ENCODE data around the gene IL23R.

IL23R gene

DNA sequence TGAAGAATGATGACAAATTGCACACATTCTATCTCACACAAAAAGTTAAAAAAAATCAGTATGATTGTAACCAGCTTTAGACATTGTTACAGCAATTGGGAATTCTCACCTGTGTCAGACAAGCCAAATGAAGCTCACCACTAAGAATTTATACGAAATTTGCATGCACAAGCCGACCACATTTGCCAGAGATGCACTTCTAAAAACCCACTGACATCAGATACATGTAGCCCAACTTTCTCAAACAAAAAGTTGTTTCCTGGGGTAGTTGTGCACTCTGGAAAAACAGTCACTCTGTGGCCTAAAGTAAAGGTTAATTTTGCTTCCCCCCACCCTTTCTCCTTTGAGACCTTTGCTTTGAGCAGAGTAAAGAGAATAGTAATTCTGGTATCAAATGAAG, 73.5 kb downstream of the IL23R start:
- DNase-seq (ENCODE audit: low read depth) = no peak

- DNase-seq (ENCODE audit: low read depth) = no peak
Measured at GRCh38 chr1:67241200-67241746, 75.0 kb downstream of the IL23R start.

GRCh38 chr1:67242016-67242415, 75.8 kb downstream of the IL23R start:
- no peak for DNase-seq (ENCODE audit: low read depth)

- DNase-seq (ENCODE audit: low read depth) = no peak
Measured at GRCh38 chr1:67250051-67250653, 83.9 kb downstream of the IL23R start.

DNA sequence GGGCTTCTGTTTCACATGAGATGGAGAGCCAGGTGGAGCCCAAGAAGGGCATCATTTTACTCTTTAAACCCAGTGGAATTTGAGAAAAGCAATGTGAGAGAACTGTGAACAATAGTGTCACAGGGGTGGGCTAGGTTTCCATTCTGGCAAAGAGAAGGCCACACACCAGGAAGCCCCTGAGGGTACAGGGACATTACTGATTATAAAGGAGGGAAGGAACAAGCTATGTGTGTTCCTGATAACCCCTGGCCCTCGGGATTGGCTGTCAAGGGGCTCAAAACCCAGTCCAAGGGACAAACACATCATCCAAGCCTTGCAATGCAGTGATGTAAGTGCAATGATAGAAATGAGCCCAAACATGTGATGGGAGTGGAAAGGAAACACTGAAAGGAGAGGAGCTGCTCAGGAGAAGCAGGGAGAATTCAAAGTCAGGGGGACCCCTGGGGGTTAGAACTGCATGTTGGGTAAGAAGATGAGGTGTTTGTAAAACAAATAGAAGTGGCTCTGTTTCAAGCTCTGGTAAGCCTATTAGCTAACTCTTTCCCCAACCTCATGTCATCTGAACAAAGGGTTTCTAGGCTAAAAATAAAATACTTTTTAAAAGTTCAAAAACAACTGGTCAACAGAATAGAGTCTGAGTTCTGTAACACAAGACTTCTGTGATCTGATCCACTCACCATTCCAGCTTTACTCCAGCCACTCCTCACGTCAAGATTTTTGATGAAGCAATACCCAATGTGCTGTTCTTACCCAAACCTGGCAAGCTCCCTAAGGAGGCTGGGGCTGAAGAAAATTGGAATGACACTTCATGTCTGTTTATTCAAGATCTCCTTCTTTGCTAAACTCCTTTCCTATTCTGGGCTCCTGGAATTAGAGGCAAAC, 90.3 kb downstream of the IL23R start:
- no peak for DNase-seq (ENCODE audit: low read depth)

GRCh38 chr1:67257173-67257535, 90.9 kb downstream of the IL23R start:
- DNase-seq (ENCODE audit: low read depth) = no peak

DNA sequence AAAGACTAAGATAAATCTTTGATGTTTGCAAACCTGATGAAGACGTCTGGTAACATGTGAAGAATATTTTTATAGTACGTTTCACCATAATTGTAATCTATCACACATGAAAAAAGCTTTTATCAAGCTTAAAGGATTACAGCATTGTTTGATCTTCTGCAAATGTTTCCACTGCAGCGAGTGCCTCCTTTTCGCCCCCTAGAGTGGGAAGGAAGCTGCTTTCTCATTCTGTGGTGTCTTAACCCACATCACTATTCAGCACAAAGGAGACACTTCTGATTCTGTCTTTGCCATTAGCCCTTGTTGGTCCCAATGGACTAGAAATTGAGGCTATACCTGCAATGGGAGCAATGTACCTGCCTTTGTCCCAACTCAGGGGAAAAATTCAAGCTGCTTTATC, 95.4 kb downstream of the IL23R start:
- peak; percentile 7 for DNase-seq (ENCODE audit: low read depth)

DNA sequence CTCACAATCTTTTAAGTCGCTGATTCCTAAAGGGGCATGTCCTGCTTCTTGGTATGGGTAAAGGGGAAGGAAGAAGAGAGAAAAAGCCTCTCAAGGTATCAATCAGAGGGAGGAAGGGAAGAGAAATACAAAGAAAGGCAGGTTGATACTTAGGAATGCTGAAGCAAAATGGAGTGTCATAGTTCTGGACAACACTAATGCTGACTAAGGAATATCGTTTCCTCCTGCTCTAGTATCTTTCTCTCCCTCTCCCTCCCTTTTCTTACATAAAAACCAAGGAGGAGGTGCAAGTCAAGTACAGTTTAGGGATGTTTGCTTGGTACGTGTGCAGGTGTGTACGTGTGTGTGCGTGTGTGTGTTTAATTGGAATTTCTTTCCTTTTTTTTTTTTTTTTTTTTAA, 96.5 kb downstream of the IL23R start:
- no peak for DNase-seq (ENCODE audit: low read depth)

GRCh38 chr1:67264152-67264551, 97.9 kb downstream of the IL23R start:
- no peak for DNase-seq (ENCODE audit: low read depth)

DNA sequence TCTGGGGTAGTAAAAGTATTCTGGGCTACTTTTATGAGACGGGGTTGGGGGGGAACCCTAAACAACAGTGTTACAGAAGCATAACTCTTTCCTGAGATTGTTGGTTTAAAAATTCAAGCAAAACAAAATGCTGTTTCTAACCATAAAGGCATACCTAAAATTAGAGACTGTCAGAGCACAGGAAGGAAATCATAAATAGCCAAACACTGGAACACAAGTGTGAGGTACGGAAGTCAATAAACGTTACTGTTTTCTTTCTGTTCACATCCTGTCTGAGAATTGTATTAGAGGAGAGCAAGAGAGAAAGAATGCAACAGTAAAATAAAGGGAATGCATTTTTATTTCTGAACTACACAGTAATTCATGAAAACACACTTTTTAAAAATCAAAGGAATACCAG, 98.6 kb downstream of the IL23R start:
- no peak for DNase-seq (ENCODE audit: low read depth)

DNA sequence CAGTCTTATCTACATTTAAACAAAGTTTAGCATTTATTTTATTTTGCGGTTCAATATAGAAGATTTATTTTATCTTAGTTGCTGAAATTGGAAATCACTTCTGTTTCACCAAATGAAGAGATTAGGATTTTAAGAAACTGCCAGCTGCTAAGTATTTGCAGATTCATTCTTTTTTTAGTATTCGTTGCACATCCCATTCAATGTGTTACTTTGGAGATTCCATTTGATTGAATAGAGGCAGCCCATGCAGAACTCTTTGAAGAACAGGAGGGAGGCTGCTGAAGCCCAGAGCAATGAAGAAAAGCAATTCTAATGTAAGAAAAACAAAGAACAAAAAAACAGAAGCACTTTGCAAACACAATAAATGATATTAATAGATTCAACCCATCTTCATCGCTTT, 102.8 kb downstream of the IL23R start:
- no peak for DNase-seq (ENCODE audit: low read depth)

DNA sequence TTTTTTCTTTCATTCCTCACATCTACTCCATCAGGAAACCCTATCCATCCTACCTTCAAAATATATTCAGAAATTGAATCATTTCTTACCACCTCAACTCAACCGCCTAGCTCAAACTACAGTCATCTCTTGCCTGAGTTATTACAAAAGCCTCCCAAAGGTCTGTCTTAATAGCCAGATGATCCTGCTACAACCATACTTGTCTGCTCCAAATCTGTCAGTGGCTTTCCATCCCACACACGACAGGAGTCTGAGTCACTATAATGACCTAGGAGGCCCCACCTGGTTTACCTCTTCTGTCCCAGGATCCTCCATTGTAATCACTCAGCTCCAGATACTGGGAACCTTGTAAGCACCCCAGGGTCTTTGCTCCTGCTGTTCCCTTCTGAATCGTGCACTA, 104.3 kb downstream of the IL23R start:
- DNase-seq (ENCODE audit: low read depth) = no peak

GRCh38 chr1:67273591-67273990, 107.3 kb downstream of the IL23R start:
- DNase-seq (ENCODE audit: low read depth) = no peak

DNA sequence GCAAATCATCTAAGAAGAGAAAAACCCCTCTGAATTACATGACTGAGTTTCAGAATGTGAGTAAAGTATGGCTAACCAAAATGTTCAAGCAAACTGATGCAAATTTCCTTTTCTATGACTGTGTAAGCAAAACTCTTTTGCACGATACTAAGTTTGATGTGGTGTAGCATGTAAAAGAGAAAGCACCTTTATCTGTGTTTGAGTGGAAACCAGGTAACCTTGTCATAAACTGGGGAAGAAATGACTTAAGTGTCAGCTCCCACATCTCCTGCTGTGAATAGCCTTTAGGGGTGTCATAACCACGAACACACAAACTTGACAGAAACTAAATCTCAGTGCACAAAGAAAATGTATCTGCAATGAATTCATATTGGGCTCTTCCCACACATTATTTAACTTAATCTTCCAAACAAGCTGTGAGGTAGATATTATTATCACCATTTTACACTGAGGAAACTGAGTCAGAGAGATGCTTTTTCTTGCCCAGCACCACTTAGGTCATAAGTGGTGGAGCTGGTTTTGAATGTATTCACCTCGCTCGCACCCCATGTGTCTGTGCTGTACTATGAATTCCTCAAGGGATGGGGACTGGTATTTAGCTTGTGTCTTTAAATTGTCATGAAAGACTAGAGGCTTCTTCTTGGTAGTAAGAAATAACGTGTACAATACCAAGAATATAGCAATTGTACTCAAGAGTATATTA, 108.5 kb downstream of the IL23R start:
- no peak for DNase-seq (ENCODE audit: low read depth)

DNA sequence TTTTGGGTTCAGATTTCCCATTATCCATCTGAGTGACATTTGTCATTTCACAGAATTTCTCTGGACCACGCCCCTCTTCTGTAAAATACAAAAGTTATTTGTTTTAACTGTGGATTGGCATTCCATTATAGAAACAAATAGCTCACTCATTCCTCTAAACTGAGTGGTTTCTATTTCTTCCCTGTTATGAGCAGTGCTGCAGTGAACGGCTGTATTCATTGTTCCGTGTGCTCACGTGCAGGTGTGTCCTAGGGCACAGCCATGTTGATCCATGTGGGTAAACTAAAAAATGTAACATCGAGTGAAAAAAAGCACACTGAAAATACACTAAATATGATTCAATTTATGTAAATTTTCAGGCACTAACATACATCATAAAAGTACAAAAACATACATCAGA, 114.4 kb downstream of the IL23R start:
- DNase-seq (ENCODE audit: low read depth) = no peak

- no peak for DNase-seq (ENCODE audit: low read depth)
Measured at GRCh38 chr1:67281244-67281643, 115.0 kb downstream of the IL23R start.

- no peak for DNase-seq (ENCODE audit: low read depth)
Measured at GRCh38 chr1:67285780-67286488, 119.7 kb downstream of the IL23R start.

DNA sequence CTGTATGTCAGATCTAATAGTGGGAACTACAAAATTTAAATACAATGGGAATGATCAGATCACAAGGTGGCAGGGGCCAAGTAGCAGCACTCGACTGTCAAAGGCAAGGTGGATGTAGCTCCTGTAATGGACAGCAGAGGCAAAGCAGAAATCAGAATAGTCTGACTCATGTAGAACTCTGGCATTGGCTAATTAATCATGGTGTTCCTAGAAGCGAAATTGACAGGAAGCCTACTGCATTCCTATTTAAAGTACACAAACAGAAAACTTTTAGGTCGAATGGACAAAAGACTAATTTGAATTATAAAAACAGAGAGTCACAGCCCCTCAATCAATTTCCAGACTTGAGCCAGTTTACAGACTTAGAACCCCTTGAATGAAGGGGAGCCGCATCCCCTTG, 124.0 kb downstream of the IL23R start:
- DNase-seq (ENCODE audit: low read depth) = no peak

DNA sequence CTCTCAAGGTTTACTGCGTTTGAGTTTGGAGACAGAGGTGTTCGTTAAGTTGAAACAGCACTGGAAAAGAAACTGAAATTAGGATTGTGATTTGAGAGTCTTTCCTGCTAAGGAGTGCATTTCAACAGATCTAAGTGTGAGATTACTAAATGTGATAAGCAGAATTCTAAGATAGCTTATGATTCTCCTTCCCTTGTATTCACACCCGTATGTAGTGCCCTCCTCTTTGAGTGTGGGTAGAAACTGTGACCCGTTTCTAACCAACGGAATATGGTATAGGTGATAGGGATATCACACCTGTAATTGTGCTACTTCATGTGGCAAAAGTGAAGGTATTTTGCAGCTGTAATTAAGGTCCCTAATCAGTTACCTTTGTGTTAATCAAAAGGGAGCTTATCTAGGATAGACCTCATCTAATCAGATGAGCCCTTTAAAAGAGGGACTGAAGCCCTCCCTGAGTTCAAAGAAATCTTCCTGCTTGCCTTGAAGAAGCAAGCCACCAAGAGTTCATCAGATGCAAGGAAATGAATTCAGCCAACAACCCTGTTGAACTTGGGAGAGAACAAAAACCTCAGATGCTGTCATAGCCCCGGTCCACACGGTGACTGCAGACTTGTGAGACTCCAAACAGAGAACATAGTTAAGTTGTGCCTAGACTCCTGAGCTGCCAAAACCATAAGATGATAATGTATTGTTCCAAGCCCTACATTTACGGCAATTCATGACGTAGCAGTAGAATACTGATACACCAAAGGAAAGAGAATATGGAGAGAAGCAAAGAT, 128.8 kb downstream of the IL23R start:
- DNase-seq (ENCODE audit: low read depth) = no peak

DNA sequence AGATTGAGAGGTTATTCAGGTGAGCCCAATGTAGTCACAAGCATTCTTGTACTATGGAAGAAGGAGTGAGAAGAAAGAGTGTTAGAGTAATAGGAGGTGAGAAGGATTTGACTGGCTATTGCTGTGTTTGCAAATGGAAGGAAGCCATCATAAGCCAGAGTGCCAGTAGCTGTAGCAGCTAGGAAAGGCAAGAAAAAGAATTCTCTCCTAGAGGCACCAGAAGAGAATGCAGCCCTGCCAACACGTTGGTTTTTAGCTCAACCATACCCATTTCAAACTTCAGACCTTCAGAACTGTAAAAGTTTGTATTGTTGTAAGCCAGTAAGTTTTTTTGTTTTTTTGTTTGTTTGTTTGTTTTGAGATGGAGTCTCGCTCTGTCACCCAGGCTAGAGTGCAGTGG, 132.5 kb downstream of the IL23R start:
- no peak for DNase-seq (ENCODE audit: low read depth)

GRCh38 chr1:67299296-67299695, 133.0 kb downstream of the IL23R start:
- no peak for DNase-seq (ENCODE audit: low read depth)

DNA sequence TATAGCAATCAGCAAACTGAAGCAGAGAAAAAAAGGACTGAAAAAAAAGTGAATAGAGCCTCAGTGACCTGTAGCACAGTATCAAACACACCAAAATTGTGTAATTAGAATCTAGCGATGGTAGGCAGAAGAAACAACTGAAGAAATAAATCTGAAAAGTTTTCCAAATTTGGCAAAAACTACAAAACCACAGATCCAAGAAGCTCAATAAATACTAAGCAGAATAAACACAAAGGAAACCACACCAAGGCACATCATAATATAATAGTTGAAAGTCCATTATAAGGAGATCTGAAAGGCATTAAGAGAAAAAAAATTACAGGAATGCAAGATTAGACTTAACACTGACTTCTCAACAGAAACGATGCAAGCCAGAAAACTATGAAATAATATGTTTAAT, 134.3 kb downstream of the IL23R start:
- no peak for DNase-seq (ENCODE audit: low read depth)

Data from stimulated activated CD8-positive, alpha-beta memory T cell treated with anti-CD3 and anti-CD28 coated beads, Interleukin-12 subunit alpha, Interleukin-12 subunit beta, amount 100 ng/mL, for 1 hour (primary cell).